MM.1S (cell line): ENCODE results near the gene MDK.
A peak's percentile ranks its signal among the peaks of the same experiment; 100 is the strongest.

ENCODE experiments used
- DNase-seq: peaks from one replicate; pipeline ENCODE4 v3.0.0-alpha.2; 2015
- H2AFZ ChIP-seq: fragments of 300-600 bp; sonication (generic); 2 replicates; pipeline ENCODE4 v1.6.0; 2016; ENCODE audit warnings: antibody characterized with exemption, low read length
- H3F3A ChIP-seq: fragments of 300-600 bp; sonication (generic); 2 replicates; pipeline ENCODE4 v1.6.1; 2016; ENCODE audit warnings: mild to moderate bottlenecking, antibody characterized with exemption, low read length, moderate library complexity, mixed read lengths; ENCODE audit not compliant: insufficient read depth
- H3K27ac ChIP-seq: fragments of 300-600 bp; sonication (generic); 2 replicates; pipeline ENCODE4 v1.5.1; 2016; ENCODE audit warnings: mild to moderate bottlenecking, low read length
- H3K27me3 ChIP-seq: fragments of 300-600 bp; sonication (generic); replicated peaks from 2 replicates; pipeline ENCODE4 v1.6.0; 2016; ENCODE audit warnings: low read length; ENCODE audit not compliant: insufficient read depth
- H3K36me3 ChIP-seq: fragments of 300-600 bp; sonication (generic); replicated peaks from 2 replicates; pipeline ENCODE4 v1.6.1; 2016; ENCODE audit warnings: mild to moderate bottlenecking, low read length, mixed read lengths; ENCODE audit not compliant: insufficient read depth
- H3K4me1 ChIP-seq: fragments of 300-600 bp; sonication (generic); 2 replicates; pipeline ENCODE4 v1.6.1; 2016; ENCODE audit warnings: low read length, mixed read lengths
- H3K4me2 ChIP-seq: fragments of 300-600 bp; sonication (generic); 2 replicates; pipeline ENCODE4 v1.6.0; 2016; ENCODE audit warnings: low read depth, low read length
- H3K4me3 ChIP-seq: fragments of 300-600 bp; sonication (generic); 2 replicates; pipeline ENCODE4 v1.5.1; 2016; ENCODE audit warnings: low read length, mixed read lengths
- H3K79me2 ChIP-seq: fragments of 300-600 bp; sonication (generic); 2 replicates; pipeline ENCODE4 v1.6.1; 2016; ENCODE audit warnings: mixed run types, low read length, mixed read lengths
- H3K9ac ChIP-seq: fragments of 300-600 bp; sonication (generic); 2 replicates; pipeline ENCODE4 v1.6.1; 2016; ENCODE audit warnings: low read length, mixed read lengths
- H3K9me2 ChIP-seq: fragments of 300-600 bp; sonication (generic); replicated peaks from 2 replicates; pipeline ENCODE4 v1.6.1; 2016; ENCODE audit warnings: mild to moderate bottlenecking, low read length, mixed read lengths; ENCODE audit not compliant: insufficient read depth
- H3K9me3 ChIP-seq: fragments of 300-600 bp; sonication (generic); replicated peaks from 2 replicates; pipeline ENCODE4 v1.6.1; 2016; ENCODE audit warnings: mild to moderate bottlenecking, low read length, mixed read lengths; ENCODE audit not compliant: insufficient read depth
- H4K20me1 ChIP-seq: fragments of 300-600 bp; sonication (generic); 2 replicates; pipeline ENCODE4 v1.6.1; 2016; ENCODE audit warnings: mild to moderate bottlenecking, low read length, moderate library complexity, mixed read lengths; ENCODE audit not compliant: insufficient read depth
- EZH2 ChIP-seq: fragments of 300-600 bp; sonication (generic); optimal IDR thresholded peaks from 2 replicates; pipeline ENCODE3; 2017; ENCODE audit warnings: low read depth, mild to moderate bottlenecking, antibody characterized with exemption, low read length, mixed read lengths
- EZH2phosphoT487 ChIP-seq: fragments of 300-600 bp; sonication (generic); IDR thresholded peaks from 2 replicates; pipeline ENCODE4 v1.6.1; 2018; ENCODE audit warnings: antibody characterized with exemption, low read length
- TF ChIP-seq, protein P1 (sequence below): fragments of 300-600 bp; sonication (generic); IDR thresholded peaks from 2 replicates; pipeline ENCODE4 v1.5.1; 2016; ENCODE audit warnings: antibody characterized with exemption, low read length, mixed read lengths

Gene MDK

DNA sequence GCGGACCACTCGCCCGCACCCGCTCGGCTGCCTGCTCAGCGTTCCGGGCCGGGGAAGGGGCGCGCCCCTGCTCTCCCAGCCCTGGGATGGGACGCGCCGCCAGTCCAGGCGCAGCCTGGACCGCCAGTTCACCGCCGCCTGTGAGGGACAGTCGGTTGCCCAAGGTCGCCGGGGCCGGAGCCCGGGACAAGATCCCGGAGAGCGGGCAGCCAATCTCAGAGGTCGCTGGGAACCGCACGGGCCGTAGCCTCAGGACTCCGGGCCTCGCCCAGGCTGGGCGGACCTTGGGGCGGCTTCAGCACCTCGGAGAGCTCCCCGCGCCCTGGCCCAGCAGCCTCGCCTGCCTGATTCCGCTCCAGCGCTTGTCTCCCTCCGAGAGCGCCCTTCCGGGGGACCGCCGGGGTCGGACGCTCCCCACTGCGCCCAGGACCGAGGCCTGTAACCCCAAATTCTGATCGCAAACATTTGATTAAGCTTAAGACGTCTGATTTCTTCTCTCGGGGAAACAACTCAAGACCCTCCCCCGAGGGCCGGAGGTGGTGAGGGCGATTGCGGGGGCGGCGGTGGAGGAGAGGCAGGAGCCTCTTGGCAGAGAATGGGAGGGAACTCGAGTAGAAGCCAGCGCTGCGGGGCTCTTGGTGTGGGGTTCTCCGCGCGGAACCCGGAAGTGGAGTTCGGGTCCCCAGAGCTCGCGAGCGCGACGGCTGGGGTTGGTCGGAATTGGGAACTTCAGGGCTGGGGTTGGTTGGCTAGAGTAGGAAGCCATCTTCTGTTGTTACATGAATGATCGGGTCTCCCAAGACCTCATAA, 11.2 kb downstream of the MDK start:
- Histone ChIP-seq H3K4me3 (no peak overlapping the region), H3K4me1 (peaks cover 3% of the 10 kb centered on the region; the same call in 1 of the 2 replicates), H4K20me1 (peaks cover 5% of the 10 kb centered on the region; the same call in 1 of the 2 replicates), H3K27me3 (peaks cover 38% of the 10 kb centered on the region), H3F3A (no peaks in the 10 kb centered on the region), H3K9me2 (no peaks in the 10 kb centered on the region), H3K27ac (no peak overlapping the region), H3K79me2 (no peaks in the 10 kb centered on the region), H3K36me3 (no peaks in the 10 kb centered on the region), H2AFZ (no peak overlapping the region), H3K4me2 (peak overlapping the region; percentile 69; the same call in 1 of the 2 replicates), H3K9ac (no peak overlapping the region), H3K9me3 (no peaks in the 10 kb centered on the region)
- no peak for TF ChIP-seq EZH2phosphoT487
- TF ChIP-seq EZH2 = no peak
- TF ChIP-seq, protein P1, sequence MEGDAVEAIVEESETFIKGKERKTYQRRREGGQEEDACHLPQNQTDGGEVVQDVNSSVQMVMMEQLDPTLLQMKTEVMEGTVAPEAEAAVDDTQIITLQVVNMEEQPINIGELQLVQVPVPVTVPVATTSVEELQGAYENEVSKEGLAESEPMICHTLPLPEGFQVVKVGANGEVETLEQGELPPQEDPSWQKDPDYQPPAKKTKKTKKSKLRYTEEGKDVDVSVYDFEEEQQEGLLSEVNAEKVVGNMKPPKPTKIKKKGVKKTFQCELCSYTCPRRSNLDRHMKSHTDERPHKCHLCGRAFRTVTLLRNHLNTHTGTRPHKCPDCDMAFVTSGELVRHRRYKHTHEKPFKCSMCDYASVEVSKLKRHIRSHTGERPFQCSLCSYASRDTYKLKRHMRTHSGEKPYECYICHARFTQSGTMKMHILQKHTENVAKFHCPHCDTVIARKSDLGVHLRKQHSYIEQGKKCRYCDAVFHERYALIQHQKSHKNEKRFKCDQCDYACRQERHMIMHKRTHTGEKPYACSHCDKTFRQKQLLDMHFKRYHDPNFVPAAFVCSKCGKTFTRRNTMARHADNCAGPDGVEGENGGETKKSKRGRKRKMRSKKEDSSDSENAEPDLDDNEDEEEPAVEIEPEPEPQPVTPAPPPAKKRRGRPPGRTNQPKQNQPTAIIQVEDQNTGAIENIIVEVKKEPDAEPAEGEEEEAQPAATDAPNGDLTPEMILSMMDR = no peak
- DNase-seq = peak; percentile 74

DNA sequence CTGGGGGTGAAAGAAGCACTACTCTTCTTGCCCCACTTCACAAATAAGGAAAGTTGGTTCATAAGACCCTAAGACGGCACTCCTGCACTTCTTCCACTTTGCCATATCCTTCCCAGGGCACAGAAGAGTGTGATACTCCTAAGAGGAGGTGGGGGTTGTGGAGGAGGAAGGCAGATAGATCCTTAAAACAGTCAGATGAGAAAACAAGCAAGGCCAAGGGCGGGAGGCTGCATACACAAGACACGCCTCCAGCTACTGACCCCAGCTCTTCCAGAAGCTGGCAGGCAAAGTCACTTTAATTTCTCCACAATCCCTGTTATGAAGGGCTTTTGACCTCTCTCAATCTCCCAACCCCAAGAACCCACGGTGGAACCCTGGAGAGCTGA, 11.8 kb downstream of the MDK start:
- peaks cover 3% of the 10 kb centered on the region; the same call in 1 of the 2 replicates for H3K4me1 ChIP-seq
- H3K9me2 ChIP-seq = no peaks in the 10 kb centered on the region
- no peak overlapping the region for H3K9ac ChIP-seq
- H3K27me3 ChIP-seq = peaks cover 32% of the 10 kb centered on the region
- no peaks in the 10 kb centered on the region for H3K36me3 ChIP-seq
- no peak for DNase-seq
- H3F3A ChIP-seq = no peaks in the 10 kb centered on the region
- no peak overlapping the region for H3K4me2 ChIP-seq
- no peaks in the 10 kb centered on the region for H3K79me2 ChIP-seq
- no peak overlapping the region for H3K4me3 ChIP-seq
- no peak overlapping the region for H3K27ac ChIP-seq
- TF ChIP-seq EZH2phosphoT487 = no peak
- TF ChIP-seq, protein P1 = no peak
- TF ChIP-seq EZH2 = no peak
- H4K20me1 ChIP-seq = peaks cover 5% of the 10 kb centered on the region; the same call in 1 of the 2 replicates
- H2AFZ ChIP-seq = no peak overlapping the region
- no peaks in the 10 kb centered on the region for H3K9me3 ChIP-seq

DNA sequence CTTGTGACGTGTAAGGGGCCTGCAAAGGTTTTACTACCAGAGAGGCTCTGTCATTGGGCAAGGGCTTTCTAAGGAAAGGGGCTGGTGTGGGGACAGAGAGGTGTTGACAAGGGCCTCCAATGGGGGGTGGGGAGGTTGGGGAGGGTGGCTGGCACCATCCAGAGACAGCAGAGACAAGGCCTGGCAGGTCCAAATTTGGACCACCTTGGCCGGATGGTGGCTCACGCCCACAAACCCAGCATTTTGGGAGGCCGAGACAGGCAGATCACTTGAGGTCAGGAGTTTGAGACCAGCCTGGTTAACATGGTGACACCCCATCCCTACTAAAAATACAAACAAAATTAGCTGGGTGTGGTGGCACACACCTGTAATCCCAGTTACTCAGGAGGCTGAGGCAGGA, 12.3 kb downstream of the MDK start:
- no peaks in the 10 kb centered on the region for H3K79me2 ChIP-seq
- no peaks in the 10 kb centered on the region for H3K36me3 ChIP-seq
- H3F3A ChIP-seq = no peaks in the 10 kb centered on the region
- TF ChIP-seq, protein P1 = no peak
- TF ChIP-seq EZH2phosphoT487 (no peak), EZH2 (no peak)
- peaks cover 5% of the 10 kb centered on the region; the same call in 1 of the 2 replicates for H4K20me1 ChIP-seq
- no peak overlapping the region for H3K27ac ChIP-seq
- no peak overlapping the region for H2AFZ ChIP-seq
- H3K4me2 ChIP-seq = no peak overlapping the region
- no peak for DNase-seq
- H3K4me1 ChIP-seq = peaks cover 3% of the 10 kb centered on the region; the same call in 1 of the 2 replicates
- H3K27me3 ChIP-seq = peaks cover 27% of the 10 kb centered on the region
- no peak overlapping the region for H3K4me3 ChIP-seq
- H3K9ac ChIP-seq = no peak overlapping the region
- H3K9me3 ChIP-seq = no peaks in the 10 kb centered on the region
- no peaks in the 10 kb centered on the region for H3K9me2 ChIP-seq
